ENCODE results near the gene CHI3L2.

CHI3L2 gene

GRCh38 chr1:111221633-111222291 is 5.8 kb upstream of the CHI3L2 start:
- DNase-seq: no peak

DNA sequence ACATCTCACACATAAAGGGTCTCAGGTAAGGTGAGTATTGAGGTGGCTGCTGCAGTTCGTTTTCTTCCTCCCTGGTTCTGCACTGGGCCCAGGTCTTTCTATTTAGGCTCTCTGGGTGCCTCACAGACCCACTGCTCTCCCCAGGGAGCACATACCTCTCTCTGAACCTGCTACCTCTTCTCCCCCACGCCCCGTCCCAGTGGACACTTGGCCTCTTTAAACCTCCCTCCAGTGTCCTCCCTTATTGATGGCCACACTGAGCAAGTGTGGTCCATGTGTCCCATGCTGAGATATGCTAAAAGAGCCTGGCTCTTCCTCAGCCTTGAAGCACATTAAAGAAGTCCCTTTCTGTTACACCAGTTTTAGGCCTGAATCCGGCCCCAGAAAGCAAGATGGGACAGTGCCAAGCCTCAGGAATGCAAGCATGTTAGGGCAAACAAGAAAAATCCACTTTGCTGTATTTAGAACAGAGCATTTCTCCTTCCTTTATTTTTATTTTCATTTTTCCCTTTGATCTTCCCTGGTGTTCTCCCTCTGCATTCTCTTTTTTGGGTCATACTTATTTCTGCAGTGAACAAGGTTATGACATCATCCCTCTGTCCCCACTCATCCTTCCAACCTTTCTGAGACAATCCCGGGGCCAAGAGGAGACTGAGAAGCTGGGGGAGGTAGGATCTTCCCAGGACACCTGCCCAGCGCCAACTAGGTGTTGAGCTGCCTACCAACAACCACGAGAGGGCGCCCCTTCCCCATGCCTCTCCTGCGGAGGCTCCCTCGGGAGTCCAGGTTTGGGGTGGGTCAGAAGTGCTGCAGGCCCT is 5.0 kb upstream of the CHI3L2 start:
- DNase-seq: peak; percentile 62

GRCh38 chr1:111223126-111223685 is 4.3 kb upstream of the CHI3L2 start:
- DNase-seq: no peak

DNA sequence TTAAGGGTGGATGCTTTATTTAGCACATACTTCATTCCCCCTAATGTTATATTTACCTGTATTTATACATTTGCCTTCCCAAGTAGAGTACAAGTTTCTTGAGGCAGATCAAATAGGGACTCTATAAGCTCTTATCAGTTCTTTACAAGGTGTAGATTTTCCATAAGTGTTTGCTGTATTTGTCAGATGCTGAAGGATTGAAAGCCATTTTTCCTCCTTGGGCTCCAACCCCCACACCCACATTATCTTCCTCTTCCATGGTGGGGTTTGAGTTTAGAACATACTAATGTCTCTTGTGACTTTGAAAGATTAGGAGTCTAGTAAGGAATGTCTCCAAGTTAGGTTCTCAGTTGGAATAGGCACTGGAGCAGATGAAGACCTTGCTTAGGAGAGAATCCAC is 2.4 kb upstream of the CHI3L2 start:
- DNase-seq: no peak

GRCh38 chr1:111225717-111226400 is 1.7 kb upstream of the CHI3L2 start:
- no peak for DNase-seq

- no peak for DNase-seq
These were observed 586 bp downstream of the CHI3L2 start for GRCh38 chr1:111227851-111228747.

- DNase-seq: no peak
These were observed 1.2 kb downstream of the CHI3L2 start for GRCh38 chr1:111228748-111229126.

DNA sequence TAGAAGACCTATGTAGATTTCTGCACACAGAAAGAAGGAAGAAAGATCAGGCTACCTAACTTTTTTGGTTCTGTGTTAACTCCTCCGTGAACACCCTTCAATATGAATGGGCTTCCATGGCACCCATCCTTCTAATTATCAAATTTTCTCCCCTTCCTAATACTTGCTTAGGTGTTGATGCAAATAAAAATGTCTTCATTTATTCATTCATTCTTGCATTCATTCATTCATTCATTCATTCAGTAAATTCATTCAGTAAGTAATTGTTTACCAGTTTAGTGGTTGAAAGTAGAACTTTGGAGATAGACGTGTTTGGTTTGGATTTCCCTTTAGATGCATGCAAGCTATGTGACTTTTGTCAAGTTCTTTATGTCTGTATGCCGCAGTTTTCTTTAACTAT is 4.6 kb downstream of the CHI3L2 start:
- no peak for DNase-seq

- no peak for DNase-seq
These were observed 6.7 kb downstream of the CHI3L2 start for GRCh38 chr1:111234258-111234657.

DNA sequence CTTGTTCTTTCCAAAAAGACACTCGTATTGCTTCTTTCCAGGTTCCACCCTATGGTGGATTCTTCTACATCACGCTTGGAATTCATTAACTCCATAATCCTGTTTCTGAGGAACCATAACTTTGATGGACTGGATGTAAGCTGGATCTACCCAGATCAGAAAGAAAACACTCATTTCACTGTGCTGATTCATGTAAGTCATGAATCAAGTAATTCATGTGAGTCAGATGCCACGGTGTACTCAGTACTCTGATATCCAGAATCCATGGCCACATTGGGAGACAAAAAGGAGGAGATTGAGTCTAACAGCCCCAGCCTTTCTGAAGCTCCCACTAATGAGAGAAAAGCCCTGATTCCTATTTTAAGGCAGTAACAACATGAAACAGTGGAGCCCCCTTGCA is 7.4 kb downstream of the CHI3L2 start:
- no peak for DNase-seq

DNA sequence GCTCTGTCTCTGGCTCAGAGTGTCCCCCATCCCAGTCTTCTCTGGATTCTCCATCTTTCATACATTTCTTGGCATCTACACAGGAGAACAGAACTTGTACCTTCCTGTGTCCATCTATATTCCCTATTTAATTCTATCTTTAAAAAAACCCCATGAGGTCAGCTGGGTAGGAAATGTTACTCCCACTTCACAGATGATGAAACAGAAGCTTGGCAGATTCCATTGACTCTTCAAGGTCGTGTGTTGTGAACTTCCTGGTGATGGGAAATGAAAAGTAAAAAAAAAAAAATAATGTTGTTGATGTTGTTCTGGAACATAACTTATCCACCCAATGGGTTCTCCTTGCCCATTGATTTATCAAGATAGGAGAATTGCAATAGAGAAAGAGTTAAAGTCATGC is 8.9 kb downstream of the CHI3L2 start:
- no peak for DNase-seq

DNA sequence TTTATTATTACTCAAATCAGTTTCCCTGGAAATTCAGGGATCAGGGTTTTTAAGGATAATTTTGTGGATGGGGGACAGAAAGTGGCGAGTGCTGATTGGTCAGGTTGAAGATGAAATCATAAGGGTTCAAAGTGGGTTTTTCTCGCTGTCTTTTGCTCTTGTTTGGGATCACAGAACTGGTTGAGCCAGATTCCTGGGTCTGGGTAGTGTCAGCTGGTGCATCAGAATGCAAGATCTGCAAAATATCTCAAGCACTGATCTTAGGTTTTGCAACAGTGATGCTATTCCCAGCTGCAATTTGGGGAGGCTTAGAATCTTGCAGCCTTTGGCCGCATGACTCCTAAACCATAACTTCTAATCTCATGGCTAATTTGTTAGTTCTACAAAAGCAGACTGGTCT is 9.3 kb downstream of the CHI3L2 start:
- DNase-seq: no peak

GRCh38 chr1:111238056-111238795 is 10.7 kb downstream of the CHI3L2 start:
- no peak for DNase-seq

- no peak for DNase-seq
These were observed 14.3 kb downstream of the CHI3L2 start for GRCh38 chr1:111241797-111242196.

GRCh38 chr1:111242805-111243523 is 15.5 kb downstream of the CHI3L2 start:
- no peak for DNase-seq

DNA sequence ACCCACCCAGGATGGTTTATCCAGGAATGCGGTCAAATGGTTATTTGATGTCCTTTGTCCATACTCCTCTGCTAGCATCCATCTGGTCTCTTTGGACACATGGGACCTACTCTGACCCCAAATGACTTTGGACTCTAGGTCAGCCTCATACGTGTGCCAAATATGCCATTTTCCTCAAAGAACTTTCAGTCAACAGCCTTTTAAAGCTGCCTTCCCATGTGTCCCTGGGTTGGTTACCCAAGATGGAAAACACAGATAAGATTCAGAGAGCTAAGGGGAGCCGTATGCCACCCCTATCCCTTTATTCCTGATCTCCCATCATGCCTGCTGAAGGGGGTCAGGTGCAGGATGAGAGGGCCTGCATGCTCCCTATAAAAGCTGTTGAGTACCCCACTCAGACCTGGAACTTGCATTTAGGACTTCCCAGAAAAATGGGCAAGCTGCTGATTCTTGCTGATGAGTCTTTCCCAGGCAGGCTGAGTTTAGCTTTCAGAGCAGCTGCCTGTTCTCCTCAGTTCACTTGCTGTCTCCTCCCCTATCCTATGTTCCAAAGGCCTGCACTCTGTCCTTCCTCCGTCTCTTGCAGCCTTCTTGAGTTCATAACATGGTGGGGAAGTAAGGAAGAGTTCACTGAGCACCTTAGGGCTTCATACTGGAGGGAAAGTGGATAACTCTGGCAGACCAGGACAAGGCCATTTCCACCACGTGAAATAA is 19.8 kb downstream of the CHI3L2 start:
- DNase-seq: no peak

GRCh38 chr1:111249960-111250359 is 22.4 kb downstream of the CHI3L2 start:
- DNase-seq: no peak

DNA sequence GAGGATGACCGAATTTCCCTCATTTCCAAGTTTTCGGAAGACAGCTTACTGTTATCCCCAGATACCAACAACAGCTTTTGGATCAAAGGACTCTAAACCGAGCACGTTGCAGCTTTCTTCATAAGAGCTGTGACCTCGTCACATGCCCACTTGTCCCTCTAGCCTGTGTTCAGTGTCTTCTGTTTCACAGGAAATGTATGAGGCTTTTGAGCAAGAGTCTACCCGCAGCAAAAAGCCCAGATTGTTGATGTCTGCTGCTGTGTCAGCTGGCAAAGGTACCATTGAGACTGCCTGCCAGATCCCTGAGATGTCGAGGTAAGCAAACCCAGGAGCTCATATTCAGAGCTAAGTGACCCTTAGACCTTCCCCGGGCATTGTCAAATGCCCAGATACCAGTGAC is 24.1 kb downstream of the CHI3L2 start:
- no peak for DNase-seq

- DNase-seq: no peak
These were observed 25.3 kb downstream of the CHI3L2 start for GRCh38 chr1:111252786-111253185.

DNA sequence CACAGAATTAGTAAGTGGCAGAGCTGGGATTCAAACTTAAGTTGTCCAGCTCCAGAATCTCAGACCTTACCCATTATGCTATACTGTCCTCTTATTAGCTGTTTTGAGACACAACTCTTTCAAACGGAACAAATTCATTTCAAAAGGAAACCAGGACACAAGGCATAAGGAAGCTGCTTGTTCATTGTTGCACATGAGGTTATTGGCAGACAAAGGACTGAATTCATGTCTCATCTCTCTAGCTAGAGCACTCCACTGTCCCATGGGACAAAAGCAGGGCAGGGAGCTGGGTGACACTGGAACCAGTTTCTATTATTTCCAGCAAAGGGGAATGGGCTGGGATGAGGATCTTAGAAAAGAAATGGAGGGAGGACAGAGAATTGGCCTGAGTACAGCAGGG is 26.4 kb downstream of the CHI3L2 start:
- no peak for DNase-seq

All from effector CD4-positive, alpha-beta T cell (primary cell).